ENCODE measurements around the gene CAST. TPM values are rescaled to one million over a fixed set of nuclear protein-coding genes. Genes with fewer than 3 reads are reported as not detected.

Gene CAST
- total RNA-seq, 1 experiment from 2014 or later: 68.2 TPM

GRCh38 chr5:96638561-96638960 is 23.6 kb upstream of the CAST start:
- H3K79me2 ChIP-seq (ENCODE audit: low read length): no peaks in the 10 kb centered on the region
- no peak overlapping the region for H2AFZ ChIP-seq (ENCODE audit: low read length)
- H3K9ac ChIP-seq (ENCODE audit: low read length): no peak overlapping the region
- H3K36me3 ChIP-seq (ENCODE audit: insufficient read depth, low read length): no peaks in the 10 kb centered on the region
- no peaks in the 10 kb centered on the region for H4K20me1 ChIP-seq (ENCODE audit: insufficient read depth, low read depth, low read length)
- H3K27me3 ChIP-seq (ENCODE audit: low read length): no peaks in the 10 kb centered on the region
- no peak for DNase-seq
- no peak overlapping the region for H3K27ac ChIP-seq (ENCODE audit: low read length)
- H3K4me3 ChIP-seq (ENCODE audit: low read length): no peak overlapping the region
- no peaks in the 10 kb centered on the region for H3K9me3 ChIP-seq (ENCODE audit: low read length)
- no peaks in the 10 kb centered on the region for H3K9me2 ChIP-seq (replicated peaks; ENCODE audit: insufficient read depth, low read length)
- peaks cover 3% of the 10 kb centered on the region; the same call in 1 of the 2 replicates for H3K4me1 ChIP-seq (ENCODE audit: low read length)
- no peak overlapping the region for H3K4me2 ChIP-seq (ENCODE audit: low read depth, low read length, poor library complexity, severe bottlenecking)

GRCh38 chr5:96640696-96641095 is 21.5 kb upstream of the CAST start:
- no peaks in the 10 kb centered on the region for H4K20me1 ChIP-seq (ENCODE audit: insufficient read depth, low read depth, low read length)
- no peak overlapping the region for H3K9ac ChIP-seq (ENCODE audit: low read length)
- H2AFZ ChIP-seq (ENCODE audit: low read length): no peak overlapping the region
- H3K4me3 ChIP-seq (ENCODE audit: low read length): no peak overlapping the region
- H3K36me3 ChIP-seq (ENCODE audit: insufficient read depth, low read length): no peaks in the 10 kb centered on the region
- no peak for DNase-seq
- H3K79me2 ChIP-seq (ENCODE audit: low read length): no peaks in the 10 kb centered on the region
- H3K9me2 ChIP-seq (replicated peaks; ENCODE audit: insufficient read depth, low read length): no peaks in the 10 kb centered on the region
- no peak overlapping the region for H3K4me2 ChIP-seq (ENCODE audit: low read depth, low read length, poor library complexity, severe bottlenecking)
- no peak overlapping the region for H3K27ac ChIP-seq (ENCODE audit: low read length)
- H3K27me3 ChIP-seq (ENCODE audit: low read length): no peaks in the 10 kb centered on the region
- peaks cover 3% of the 10 kb centered on the region; the same call in 1 of the 2 replicates for H3K4me1 ChIP-seq (ENCODE audit: low read length)
- no peaks in the 10 kb centered on the region for H3K9me3 ChIP-seq (ENCODE audit: low read length)

GRCh38 chr5:96641368-96642280 is 20.6 kb upstream of the CAST start:
- H3K9ac ChIP-seq (ENCODE audit: low read length): no peak overlapping the region
- no peak overlapping the region for H2AFZ ChIP-seq (ENCODE audit: low read length)
- H3K27me3 ChIP-seq (ENCODE audit: low read length): no peaks in the 10 kb centered on the region
- no peaks in the 10 kb centered on the region for H3K9me2 ChIP-seq (replicated peaks; ENCODE audit: insufficient read depth, low read length)
- H3K4me1 ChIP-seq (ENCODE audit: low read length): peaks cover 3% of the 10 kb centered on the region; the same call in 1 of the 2 replicates
- H3K4me2 ChIP-seq (ENCODE audit: low read depth, low read length, poor library complexity, severe bottlenecking): no peak overlapping the region
- H3K79me2 ChIP-seq (ENCODE audit: low read length): no peaks in the 10 kb centered on the region
- H3K4me3 ChIP-seq (ENCODE audit: low read length): no peak overlapping the region
- H3K9me3 ChIP-seq (ENCODE audit: low read length): no peaks in the 10 kb centered on the region
- H3K36me3 ChIP-seq (ENCODE audit: insufficient read depth, low read length): no peaks in the 10 kb centered on the region
- no peak overlapping the region for H3K27ac ChIP-seq (ENCODE audit: low read length)
- H4K20me1 ChIP-seq (ENCODE audit: insufficient read depth, low read depth, low read length): no peaks in the 10 kb centered on the region
- no peak for DNase-seq

GRCh38 chr5:96642281-96642640 is 19.9 kb upstream of the CAST start:
- Histone ChIP-seq H3K4me1 (ENCODE audit: low read length) (peaks cover 3% of the 10 kb centered on the region; the same call in 1 of the 2 replicates), H3K27ac (ENCODE audit: low read length) (no peak overlapping the region), H3K9ac (ENCODE audit: low read length) (no peak overlapping the region), H3K9me3 (ENCODE audit: low read length) (no peaks in the 10 kb centered on the region), H3K4me2 (ENCODE audit: low read depth, low read length, poor library complexity, severe bottlenecking) (no peak overlapping the region), H4K20me1 (ENCODE audit: insufficient read depth, low read depth, low read length) (no peaks in the 10 kb centered on the region), H3K27me3 (ENCODE audit: low read length) (no peaks in the 10 kb centered on the region), H3K36me3 (ENCODE audit: insufficient read depth, low read length) (no peaks in the 10 kb centered on the region), H3K9me2 (replicated peaks; ENCODE audit: insufficient read depth, low read length) (no peaks in the 10 kb centered on the region), H3K4me3 (ENCODE audit: low read length) (no peak overlapping the region), H2AFZ (ENCODE audit: low read length) (no peak overlapping the region), H3K79me2 (ENCODE audit: low read length) (no peaks in the 10 kb centered on the region)
- DNase-seq: no peak

GRCh38 chr5:96645091-96645490 is 17.1 kb upstream of the CAST start:
- Histone ChIP-seq H3K4me2 (ENCODE audit: low read depth, low read length, poor library complexity, severe bottlenecking) (no peak overlapping the region), H3K27ac (ENCODE audit: low read length) (no peak overlapping the region), H3K4me3 (ENCODE audit: low read length) (no peak overlapping the region), H3K9me2 (replicated peaks; ENCODE audit: insufficient read depth, low read length) (no peaks in the 10 kb centered on the region), H3K27me3 (ENCODE audit: low read length) (no peaks in the 10 kb centered on the region), H3K36me3 (ENCODE audit: insufficient read depth, low read length) (no peaks in the 10 kb centered on the region), H3K9ac (ENCODE audit: low read length) (no peak overlapping the region), H3K4me1 (ENCODE audit: low read length) (peaks cover 6% of the 10 kb centered on the region; the same call in 1 of the 2 replicates), H3K9me3 (ENCODE audit: low read length) (no peaks in the 10 kb centered on the region), H4K20me1 (ENCODE audit: insufficient read depth, low read depth, low read length) (no peaks in the 10 kb centered on the region), H3K79me2 (ENCODE audit: low read length) (no peaks in the 10 kb centered on the region), H2AFZ (ENCODE audit: low read length) (no peak overlapping the region)
- DNase-seq: no peak

- Histone ChIP-seq H3K9me2 (replicated peaks; ENCODE audit: insufficient read depth, low read length) (no peaks in the 10 kb centered on the region), H3K4me2 (ENCODE audit: low read depth, low read length, poor library complexity, severe bottlenecking) (no peak overlapping the region), H4K20me1 (ENCODE audit: insufficient read depth, low read depth, low read length) (no peaks in the 10 kb centered on the region), H3K4me1 (ENCODE audit: low read length) (peaks cover 10% of the 10 kb centered on the region), H3K27ac (ENCODE audit: low read length) (no peak overlapping the region), H3K36me3 (ENCODE audit: insufficient read depth, low read length) (no peaks in the 10 kb centered on the region), H2AFZ (ENCODE audit: low read length) (peak overlapping the region; percentile 75; the same call in 1 of the 2 replicates), H3K9me3 (ENCODE audit: low read length) (no peaks in the 10 kb centered on the region), H3K4me3 (ENCODE audit: low read length) (no peak overlapping the region), H3K9ac (ENCODE audit: low read length) (no peak overlapping the region), H3K27me3 (ENCODE audit: low read length) (no peaks in the 10 kb centered on the region), H3K79me2 (ENCODE audit: low read length) (no peaks in the 10 kb centered on the region)
- no peak for DNase-seq
Measured at GRCh38 chr5:96648023-96648422, 14.2 kb upstream of the CAST start.

- no peak for DNase-seq
- H3K9ac ChIP-seq (ENCODE audit: low read length): no peak overlapping the region
- H3K9me3 ChIP-seq (ENCODE audit: low read length): no peaks in the 10 kb centered on the region
- H3K27ac ChIP-seq (ENCODE audit: low read length): no peak overlapping the region
- no peaks in the 10 kb centered on the region for H3K9me2 ChIP-seq (replicated peaks; ENCODE audit: insufficient read depth, low read length)
- H3K79me2 ChIP-seq (ENCODE audit: low read length): no peaks in the 10 kb centered on the region
- no peak overlapping the region for H2AFZ ChIP-seq (ENCODE audit: low read length)
- no peaks in the 10 kb centered on the region for H4K20me1 ChIP-seq (ENCODE audit: insufficient read depth, low read depth, low read length)
- no peak overlapping the region for H3K4me2 ChIP-seq (ENCODE audit: low read depth, low read length, poor library complexity, severe bottlenecking)
- H3K27me3 ChIP-seq (ENCODE audit: low read length): no peaks in the 10 kb centered on the region
- peaks cover 10% of the 10 kb centered on the region for H3K4me1 ChIP-seq (ENCODE audit: low read length)
- H3K36me3 ChIP-seq (ENCODE audit: insufficient read depth, low read length): no peaks in the 10 kb centered on the region
- H3K4me3 ChIP-seq (ENCODE audit: low read length): no peak overlapping the region
Measured at GRCh38 chr5:96648593-96648992, 13.6 kb upstream of the CAST start.

- Histone ChIP-seq H3K9ac (ENCODE audit: low read length) (no peak overlapping the region), H3K27me3 (ENCODE audit: low read length) (no peaks in the 10 kb centered on the region), H2AFZ (ENCODE audit: low read length) (no peak overlapping the region), H3K9me3 (ENCODE audit: low read length) (no peaks in the 10 kb centered on the region), H3K79me2 (ENCODE audit: low read length) (no peaks in the 10 kb centered on the region), H3K4me1 (ENCODE audit: low read length) (peaks cover 10% of the 10 kb centered on the region), H3K36me3 (ENCODE audit: insufficient read depth, low read length) (no peaks in the 10 kb centered on the region), H3K27ac (ENCODE audit: low read length) (no peak overlapping the region), H3K4me2 (ENCODE audit: low read depth, low read length, poor library complexity, severe bottlenecking) (no peak overlapping the region), H3K4me3 (ENCODE audit: low read length) (no peak overlapping the region), H3K9me2 (replicated peaks; ENCODE audit: insufficient read depth, low read length) (no peaks in the 10 kb centered on the region), H4K20me1 (ENCODE audit: insufficient read depth, low read depth, low read length) (no peaks in the 10 kb centered on the region)
- no peak for DNase-seq
Measured at GRCh38 chr5:96649251-96649662, 12.9 kb upstream of the CAST start.

All from Karpas-422 (cell line).